Smooth muscle cell (in vitro differentiated cells): ENCODE results near the gene JAKMIP1. TPM values are rescaled to one million over a fixed set of nuclear protein-coding genes. Genes with fewer than 3 reads are reported as not detected.

Source experiments
- DNase-seq: peaks from one replicate; lab custom pipeline; 2025; ENCODE audit not compliant: unreplicated experiment; lab: John Stamatoyannopoulos, UW
- H2AFZ ChIP-seq: fragments of 200-600 bp; sonication (generic); 2 replicates; pipeline ENCODE4 v1.6.0; 2016; ENCODE audit warnings: antibody characterized with exemption, low read depth, mild to moderate bottlenecking
- H3F3A ChIP-seq: fragments of 200-600 bp; sonication (generic); 2 replicates; pipeline ENCODE4 v1.6.0; 2017; ENCODE audit warnings: antibody characterized with exemption, low read depth
- H3K27ac ChIP-seq: fragments of 200-600 bp; sonication (generic); 2 replicates; pipeline ENCODE4 v1.5.1; 2016; ENCODE audit warnings: low read depth, mild to moderate bottlenecking
- H3K27me3 ChIP-seq: fragments of 200-600 bp; sonication (generic); 2 replicates; pipeline ENCODE4 v1.6.1; 2016; ENCODE audit warnings: low read depth, mild to moderate bottlenecking
- H3K36me3 ChIP-seq: fragments of 200-600 bp; sonication (generic); 2 replicates; pipeline ENCODE4 v1.5.1; 2016; ENCODE audit warnings: low read depth
- H3K4me1 ChIP-seq: fragments of 200-600 bp; sonication (generic); 2 replicates; pipeline ENCODE4 v1.5.1; 2016; ENCODE audit warnings: low read depth
- H3K4me2 ChIP-seq: fragments of 200-600 bp; sonication (generic); 2 replicates; pipeline ENCODE4 v1.6.0; 2016; ENCODE audit warnings: mild to moderate bottlenecking
- H3K4me3 ChIP-seq: fragments of 200-600 bp; sonication (generic); 2 replicates; pipeline ENCODE4 v1.5.1; 2016; ENCODE audit warnings: mild to moderate bottlenecking
- H3K79me2 ChIP-seq: fragments of 200-600 bp; sonication (generic); 2 replicates; pipeline ENCODE4 v1.6.0; 2016; ENCODE audit warnings: low read depth, mild to moderate bottlenecking
- H3K9ac ChIP-seq: fragments of 200-600 bp; sonication (generic); 2 replicates; pipeline ENCODE4 v1.6.0; 2016; ENCODE audit warnings: low read depth
- H3K9me3 ChIP-seq: fragments of 200-600 bp; sonication (generic); replicated peaks from 2 replicates; pipeline ENCODE4 v1.5.1; 2016; ENCODE audit warnings: low read depth
- H4K20me1 ChIP-seq: fragments of 200-600 bp; sonication (generic); 2 replicates; pipeline ENCODE4 v1.6.0; 2016; ENCODE audit warnings: low read depth
- CTCF ChIP-seq: fragments of 200-600 bp; sonication (generic); IDR thresholded peaks from 2 replicates; pipeline ENCODE4 v1.5.1; 2017; ENCODE audit warnings: borderline replicate concordance, mild to moderate bottlenecking, antibody characterized with exemption; ENCODE audit not compliant: insufficient read depth, poor library complexity, severe bottlenecking
- WGBS: methylation state at CpG from one replicate; pipeline ENCODE4 v1.1.7; 2016; ENCODE audit warnings: low lambda C conversion rate; 5-methylcytosine and 5-hydroxymethylcytosine counted together
- polyA plus RNA-seq: library from polyadenylated mRNA; unstranded; fragments of >200 nt; fragmentation: Nextera tagmentation; extraction: Ambion mirVana; gene quantifications from 2 replicates; pipeline ENCODE4 v1.2.1, GENCODE V29; 2016
- total RNA-seq: library from RNA; depleted of rRNA; stranded (reverse); fragments of >200 nt; gene quantifications from 2 replicates; pipeline ENCODE4 v1.2.3, GENCODE V29; 2014

Gene JAKMIP1
- total and polyA plus RNA-seq, 2 experiments from 2014 or later: 0.64 TPM; not detected in 1

- Histone ChIP-seq H4K20me1 (no peaks in the 10 kb centered on the region), H3K27me3 (peaks cover 10% of the 10 kb centered on the region), H3K4me3 (no peak overlapping the region), H3K27ac (no peak overlapping the region), H3K4me2 (no peak overlapping the region), H3K4me1 (no peaks in the 10 kb centered on the region), H3K79me2 (no peaks in the 10 kb centered on the region), H2AFZ (no peak overlapping the region), H3K9ac (no peak overlapping the region), H3F3A (no peaks in the 10 kb centered on the region), H3K36me3 (no peaks in the 10 kb centered on the region), H3K9me3 (no peaks in the 10 kb centered on the region)
- peak; percentile 20 for DNase-seq
- peak; percentile 90 for TF ChIP-seq CTCF
- 10% methylated on average over 9 of the region's 9 CpGs for WGBS
Measured at GRCh38 chr4:5998333-5998936, 201.9 kb downstream of the JAKMIP1 start.

DNA sequence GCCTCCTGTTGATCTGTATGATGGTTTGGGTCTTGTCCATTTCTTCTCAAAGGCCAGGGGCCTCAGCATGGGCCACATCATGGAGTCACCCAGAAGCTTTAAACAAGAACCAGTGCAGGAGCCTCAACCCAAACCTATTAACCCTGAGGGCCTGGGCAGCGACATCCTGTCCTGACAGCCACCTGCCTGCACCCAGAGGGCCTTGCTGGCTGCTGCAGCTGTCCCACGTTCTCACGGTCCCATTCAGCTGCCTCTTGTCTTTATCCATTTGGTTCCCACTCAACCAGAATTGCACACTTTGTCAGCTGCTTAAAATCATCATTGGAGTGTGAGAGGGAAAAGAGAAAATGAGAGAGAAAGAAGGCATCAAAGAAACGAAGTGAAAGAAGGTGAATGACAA is 203.7 kb downstream of the JAKMIP1 start:
- WGBS: 78% methylated on average over 4 of the region's 4 CpGs
- Histone ChIP-seq H3K36me3 (no peaks in the 10 kb centered on the region), H3K27me3 (peaks cover 10% of the 10 kb centered on the region), H2AFZ (no peak overlapping the region), H4K20me1 (no peaks in the 10 kb centered on the region), H3K79me2 (no peaks in the 10 kb centered on the region), H3K4me1 (no peaks in the 10 kb centered on the region), H3K4me2 (no peak overlapping the region), H3K27ac (no peak overlapping the region), H3K9me3 (no peaks in the 10 kb centered on the region), H3F3A (no peaks in the 10 kb centered on the region), H3K4me3 (no peak overlapping the region), H3K9ac (no peak overlapping the region)
- DNase-seq: no peak
- TF ChIP-seq CTCF: no peak

DNA sequence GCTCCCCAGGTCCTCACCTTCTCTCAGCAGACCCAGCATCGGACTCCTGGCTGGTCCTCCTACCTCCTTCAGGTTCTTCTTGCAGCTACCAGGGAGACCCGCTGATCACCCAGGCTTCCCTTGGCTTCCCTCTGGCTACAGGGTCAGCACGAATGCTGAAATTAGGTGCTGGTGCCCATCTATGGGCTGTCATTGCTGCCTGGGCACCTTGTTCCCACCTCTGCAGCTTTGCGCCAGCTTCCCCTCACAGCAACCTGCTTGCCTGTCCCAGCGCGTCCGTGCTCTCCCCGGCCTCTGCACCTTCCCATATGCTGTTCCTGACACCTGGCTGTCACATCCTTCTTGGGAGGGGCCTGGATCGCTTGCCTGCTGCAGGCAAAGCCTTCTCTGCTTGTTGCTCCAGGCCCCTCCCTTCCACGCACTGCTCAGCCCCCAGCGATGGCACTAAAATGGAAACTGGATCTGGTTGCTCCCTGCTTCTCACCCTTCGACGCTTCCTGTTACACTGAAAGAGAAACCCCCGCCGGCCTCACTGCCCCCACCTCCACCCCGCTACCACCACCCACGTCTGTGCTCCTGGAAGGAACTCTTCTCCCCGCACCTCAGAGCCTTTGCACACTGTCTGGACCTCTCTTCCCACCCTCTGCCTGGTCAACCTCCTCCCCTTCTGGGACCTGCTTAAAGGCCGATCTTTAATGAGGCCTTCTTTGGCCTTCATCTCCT is 204.3 kb downstream of the JAKMIP1 start:
- Histone ChIP-seq H3K4me1 (no peaks in the 10 kb centered on the region), H3K9ac (no peak overlapping the region), H3K4me2 (no peak overlapping the region), H3K36me3 (no peaks in the 10 kb centered on the region), H3K79me2 (no peaks in the 10 kb centered on the region), H2AFZ (no peak overlapping the region), H3K27me3 (peaks cover 8% of the 10 kb centered on the region), H3K27ac (no peak overlapping the region), H3K4me3 (no peak overlapping the region), H4K20me1 (no peaks in the 10 kb centered on the region), H3F3A (no peaks in the 10 kb centered on the region), H3K9me3 (no peaks in the 10 kb centered on the region)
- 85% methylated on average over 14 of the region's 19 CpGs for WGBS
- TF ChIP-seq CTCF: no peak
- no peak for DNase-seq
